H1 (cell line): ENCODE results near the gene CLMP. TPM values are rescaled to one million over a fixed set of nuclear protein-coding genes. Genes with fewer than 3 reads are reported as not detected.

ENCODE experiments used
- BACH1 ChIP-seq: IDR thresholded peaks from 2 replicates; pipeline ENCODE4 v1.6.1; 2012; ENCODE audit warnings: low read length, improper control_type of control experiment
- CBX5 ChIP-seq: fragments of 300-800, 300-1000 bp; sonication (generic); IDR thresholded peaks from 2 replicates; pipeline ENCODE4 v1.7.1; 2016; ENCODE audit warnings: antibody characterized with exemption, low read length, low read depth
- CTBP2 ChIP-seq: IDR thresholded peaks from 2 replicates; pipeline ENCODE4 v1.7.0; 2011; ENCODE audit warnings: borderline replicate concordance, mild to moderate bottlenecking, moderate library complexity, mixed read lengths, low read length; ENCODE audit not compliant: insufficient read depth, insufficient read length
- POLR2A ChIP-seq, 2 experiments: IDR thresholded peaks; 1 replicate in 1 of 2; 2 replicates in 1 of 2; pipeline ENCODE4 v1.6.1; 2011; ENCODE audit warnings: low read depth in 2 of 2, low read length in 2 of 2, mild to moderate bottlenecking in 2 of 2; ENCODE audit errors: control extremely low read depth in 1 of 2
- RBBP5 ChIP-seq: IDR thresholded peaks from 2 replicates; pipeline ENCODE4 v1.7.1; 2012; ENCODE audit warnings: low read depth, mild to moderate bottlenecking, inconsistent platforms, low read length, moderate library complexity, borderline replicate concordance
- SIRT6 ChIP-seq: IDR thresholded peaks from one replicate; pipeline ENCODE4 v1.7.1; 2012; ENCODE audit warnings: low read length, inconsistent platforms
- SP2 ChIP-seq: IDR thresholded peaks from 2 replicates; pipeline ENCODE4 v1.6.1; 2012; ENCODE audit warnings: mild to moderate bottlenecking, low read length, inconsistent platforms
- SP4 ChIP-seq: IDR thresholded peaks from 2 replicates; pipeline ENCODE4 v1.6.1; 2012; ENCODE audit warnings: low read length, inconsistent platforms
- polyA plus RNA-seq, 7 experiments: library from polyadenylated mRNA; depleted of rRNA in 3 of 7; stranded (reverse) in 5 of 7; unstranded in 2 of 7; fragments of >200 nt in 5 of 7; fragments of 200-250 nt in 2 of 7; gene quantifications; 1 replicate in 5 of 7; 2 replicates in 1 of 7; 4 replicates in 1 of 7; pipeline versions ENCODE4 v1.2.1 to v1.2.3, GENCODE V29; 2011 to 2013; ENCODE audit warnings: missing spikeins in 2 of 7, mixed read lengths in 2 of 7
- total RNA-seq: library from RNA; stranded (reverse); fragmentation: NEBNext Ultra II Directional; extraction: Animal tissue kit (Norgen Biotek cat#: 25700); gene quantifications from 2 replicates; pipeline ENCODE4 v1.2.1, GENCODE V29; 2021
- TF ChIP-seq, protein P1 (sequence below): IDR thresholded peaks from 2 replicates; pipeline ENCODE4 v1.6.1; 2012; ENCODE audit warnings: inconsistent platforms

The CLMP gene
- total and polyA plus RNA-seq, 2 of the 8 experiments (the other 6 are each of a cell fraction or from before 2014, with no cell fraction given), result 9.9 to 24.1 TPM

DNA sequence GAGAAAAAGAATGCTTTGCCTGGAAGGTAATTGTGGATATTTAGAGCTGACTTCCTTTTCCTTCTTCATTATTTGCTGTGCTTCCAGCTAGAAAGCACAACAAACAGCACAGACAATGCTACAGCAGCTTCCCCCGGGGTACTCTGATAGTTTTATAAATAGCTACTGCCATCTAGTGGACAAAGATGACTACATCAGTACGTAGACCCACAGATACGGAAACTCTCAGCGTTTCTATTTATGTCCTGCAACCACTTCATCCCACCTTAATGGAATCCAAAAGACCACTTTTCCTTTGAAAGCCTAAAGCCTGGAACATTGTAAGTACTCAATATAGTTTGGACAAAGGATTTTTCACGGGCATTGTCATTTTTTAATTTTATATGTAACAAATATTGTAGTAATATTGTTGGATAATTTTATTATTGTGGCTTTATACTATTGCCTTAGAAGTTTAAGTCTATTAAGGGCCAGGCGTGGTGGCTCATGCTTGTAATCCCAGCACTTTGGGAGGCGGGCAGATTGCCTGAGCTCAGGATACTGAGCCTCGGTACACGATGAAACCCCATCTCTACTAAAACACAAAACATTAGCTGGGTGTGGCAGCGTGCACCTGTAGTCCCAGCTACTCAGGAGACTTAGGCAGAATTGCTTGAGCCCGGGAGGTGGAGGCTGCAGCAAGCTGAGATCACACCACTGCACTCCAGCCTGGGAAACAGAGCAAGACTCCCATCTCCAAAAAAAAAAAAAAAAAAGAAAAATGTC lies 140.6 kb downstream of the CLMP start (continued):
- TF ChIP-seq, protein P1, sequence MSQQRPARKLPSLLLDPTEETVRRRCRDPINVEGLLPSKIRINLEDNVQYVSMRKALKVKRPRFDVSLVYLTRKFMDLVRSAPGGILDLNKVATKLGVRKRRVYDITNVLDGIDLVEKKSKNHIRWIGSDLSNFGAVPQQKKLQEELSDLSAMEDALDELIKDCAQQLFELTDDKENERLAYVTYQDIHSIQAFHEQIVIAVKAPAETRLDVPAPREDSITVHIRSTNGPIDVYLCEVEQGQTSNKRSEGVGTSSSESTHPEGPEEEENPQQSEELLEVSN, result no peak
- TF ChIP-seq POLR2A (IDR thresholded peaks at IDR 0.05; ENCODE audit: control extremely low read depth in 1 of 2, low read depth in 2 of 2, low read length in 2 of 2) (peak in 1 of 2 experiments; percentile 18; a peak in 1 of 3 replicates), SP4 (no peak), RBBP5 (no peak), SIRT6 (no peak), CTBP2 (no peak), SP2 (no peak), BACH1 (no peak), CBX5 (no peak)
